Activated CD4-positive, alpha-beta T cell treated with anti-CD3 and anti-CD28 coated beads for 36 hours (primary cell): Measurements from ENCODE around the gene TMEM139. TPM values are rescaled to one million over a fixed set of nuclear protein-coding genes. Genes with fewer than 3 reads are reported as not detected.

Experiments used
- total RNA-seq, 2 experiments: library from RNA; stranded (reverse); gene quantifications; one replicate each; pipeline ENCODE4 v1.2.3, GENCODE V29; 2021

Gene TMEM139
- total RNA-seq, 2 experiments from 2014 or later, result 1.2 to 2.3 TPM

Other genes starting within 250 kb of the TMEM139 start
- gene OR6V1, start 232.6 kb upstream of the TMEM139 start, total RNA-seq, result not detected
- gene PIP, start 152.9 kb upstream of the TMEM139 start, total RNA-seq, result not detected
- not detected for gene TAS2R39, start 101.5 kb upstream of the TMEM139 start, total RNA-seq
- gene TAS2R40, start 62.9 kb upstream of the TMEM139 start, total RNA-seq, result not detected
- 100 to 1,000 TPM; 176 to 219 TPM for gene GSTK1, start 21.5 kb upstream of the TMEM139 start, total RNA-seq
- gene CASP2, start 3.4 kb downstream of the TMEM139 start, total RNA-seq, result 100 to 1,000 TPM in 1 of 2 experiments, 10 to 100 TPM in 1; 91.1 to 106 TPM
- under 1 TPM; 0.07 to 0.09 TPM for gene CLCN1, start 31.2 kb downstream of the TMEM139 start, total RNA-seq
- gene FAM131B, start 77.8 kb downstream of the TMEM139 start, total RNA-seq, result 1 to 10 TPM; 1.7 to 1.8 TPM
- gene ZYX, start 96.4 kb downstream of the TMEM139 start, total RNA-seq, result 100 to 1,000 TPM; 103 to 148 TPM
- gene EPHA1, start 123.9 kb downstream of the TMEM139 start, total RNA-seq, result 1 to 10 TPM; 2.4 to 2.8 TPM
- not detected for gene TAS2R60, start 158.5 kb downstream of the TMEM139 start, total RNA-seq
- gene TAS2R41, start 192.9 kb downstream of the TMEM139 start, total RNA-seq, result not detected